ENCODE data around the gene PADI1.

- TF ChIP-seq, protein P1, sequence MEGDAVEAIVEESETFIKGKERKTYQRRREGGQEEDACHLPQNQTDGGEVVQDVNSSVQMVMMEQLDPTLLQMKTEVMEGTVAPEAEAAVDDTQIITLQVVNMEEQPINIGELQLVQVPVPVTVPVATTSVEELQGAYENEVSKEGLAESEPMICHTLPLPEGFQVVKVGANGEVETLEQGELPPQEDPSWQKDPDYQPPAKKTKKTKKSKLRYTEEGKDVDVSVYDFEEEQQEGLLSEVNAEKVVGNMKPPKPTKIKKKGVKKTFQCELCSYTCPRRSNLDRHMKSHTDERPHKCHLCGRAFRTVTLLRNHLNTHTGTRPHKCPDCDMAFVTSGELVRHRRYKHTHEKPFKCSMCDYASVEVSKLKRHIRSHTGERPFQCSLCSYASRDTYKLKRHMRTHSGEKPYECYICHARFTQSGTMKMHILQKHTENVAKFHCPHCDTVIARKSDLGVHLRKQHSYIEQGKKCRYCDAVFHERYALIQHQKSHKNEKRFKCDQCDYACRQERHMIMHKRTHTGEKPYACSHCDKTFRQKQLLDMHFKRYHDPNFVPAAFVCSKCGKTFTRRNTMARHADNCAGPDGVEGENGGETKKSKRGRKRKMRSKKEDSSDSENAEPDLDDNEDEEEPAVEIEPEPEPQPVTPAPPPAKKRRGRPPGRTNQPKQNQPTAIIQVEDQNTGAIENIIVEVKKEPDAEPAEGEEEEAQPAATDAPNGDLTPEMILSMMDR (IDR thresholded peaks at IDR 0.05): no peak
- no peak for TF ChIP-seq POLR2A (IDR thresholded peaks at IDR 0.05)
Measured at GRCh38 chr1:17264470-17264869, 59.5 kb downstream of the PADI1 start.
